GM18499 (cell line): ENCODE results near the gene WFIKKN2.

Experiments
- ATAC-seq: cut with Tn5 transposase; IDR thresholded peaks from one replicate; pipeline ENCODE4 v1.9.1; 2021; ENCODE audit warnings: moderate number of reproducible peaks; ENCODE audit not compliant: insufficient read depth, unreplicated experiment

WFIKKN2 gene

DNA sequence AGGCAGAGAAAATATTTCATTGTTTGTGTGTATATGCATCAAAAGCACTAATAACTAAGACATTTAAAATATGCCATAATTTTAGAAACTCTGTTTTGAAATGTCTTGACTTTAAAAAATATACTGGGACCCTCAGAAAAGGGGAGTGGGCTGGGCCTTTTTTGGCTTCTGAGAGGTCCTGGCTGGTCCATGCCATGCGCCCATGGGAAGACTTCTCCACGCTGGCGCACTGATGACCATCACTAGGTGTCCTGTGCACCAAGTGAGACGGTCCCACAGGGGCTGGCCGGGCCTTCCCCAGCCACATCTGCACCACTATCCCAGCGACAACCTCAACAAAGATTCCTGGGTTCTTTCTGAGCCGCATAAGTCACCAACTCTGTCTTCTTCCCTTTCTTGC is 27.0 kb upstream of the WFIKKN2 start:
- ATAC-seq, result no peak

DNA sequence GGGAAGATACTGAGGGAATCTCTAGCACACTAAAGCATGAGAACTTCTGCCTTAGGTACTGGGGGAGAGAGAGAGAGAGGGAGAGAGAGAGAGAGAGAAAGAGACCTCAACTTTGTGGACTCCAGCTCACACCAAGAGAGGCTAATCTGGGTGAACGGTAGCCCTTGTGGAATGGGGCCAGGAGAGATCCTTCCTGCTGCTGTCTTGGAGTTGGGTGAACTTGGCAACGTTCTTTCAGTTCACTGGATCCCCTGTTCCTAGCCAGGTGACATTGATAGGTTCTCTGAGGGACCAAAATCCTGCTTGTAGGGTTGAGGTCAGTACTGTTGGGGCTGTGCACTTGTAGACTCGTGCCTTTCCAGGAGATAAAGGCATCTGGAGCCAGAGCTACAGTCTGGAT is 26.5 kb upstream of the WFIKKN2 start:
- ATAC-seq, result no peak

DNA sequence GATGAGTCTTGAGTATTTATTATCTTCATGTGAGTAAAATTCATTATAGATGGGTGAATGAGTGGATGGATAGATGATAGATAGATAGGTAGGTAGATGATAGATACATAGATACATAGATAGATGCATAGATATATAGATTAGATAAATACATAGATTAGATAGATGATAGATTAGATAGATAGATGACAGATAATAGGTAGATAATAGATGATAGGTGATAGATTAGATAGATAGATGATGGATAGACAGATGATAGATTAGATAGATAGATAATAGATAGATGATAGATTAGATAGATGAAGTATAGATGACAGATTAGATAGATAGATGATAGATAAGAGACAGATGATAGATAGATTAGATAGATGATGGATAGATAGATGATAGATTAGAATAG is 21.8 kb upstream of the WFIKKN2 start:
- no peak for ATAC-seq

GRCh38 chr17:50815400-50815799 is 20.0 kb upstream of the WFIKKN2 start:
- ATAC-seq, result no peak

DNA sequence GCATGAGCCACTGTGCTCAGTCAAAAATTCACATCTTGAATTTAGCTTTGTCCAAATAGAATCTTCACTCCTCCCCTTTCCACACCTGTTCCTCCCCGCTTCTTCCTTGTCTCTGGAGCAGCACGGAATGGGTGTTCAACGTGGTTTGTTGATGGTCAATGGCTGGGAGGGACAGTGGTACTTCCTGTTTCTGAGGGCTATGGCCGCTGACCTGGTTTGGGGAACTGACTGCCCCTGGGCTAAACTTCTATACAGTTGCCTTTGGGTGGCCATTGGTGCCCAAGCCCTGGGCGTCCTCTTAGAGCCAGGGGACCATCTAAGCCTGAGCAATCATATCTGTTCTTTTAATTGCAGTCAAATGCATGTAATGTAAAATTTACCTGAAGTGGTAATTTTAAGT is 19.1 kb upstream of the WFIKKN2 start:
- ATAC-seq, result no peak

GRCh38 chr17:50816771-50817751 is 18.3 kb upstream of the WFIKKN2 start:
- no peak for ATAC-seq

DNA sequence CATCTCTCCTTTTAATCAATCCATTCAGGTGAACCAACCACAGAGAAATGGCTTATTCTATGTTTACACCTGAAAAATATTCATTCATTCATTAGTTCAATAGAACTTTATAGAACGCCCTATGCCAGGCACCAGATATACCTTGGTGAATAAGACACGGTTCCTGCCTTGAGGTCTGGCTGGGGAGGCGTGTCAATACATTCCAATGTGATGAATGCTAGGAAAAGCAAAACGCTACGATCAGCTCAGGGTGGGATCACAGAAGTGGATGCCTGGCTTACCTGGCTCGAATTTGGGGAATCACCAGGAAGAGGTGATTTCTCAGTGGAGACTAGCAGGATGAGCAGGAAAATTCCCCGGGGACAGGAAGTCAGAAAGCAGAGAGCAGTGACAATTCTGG is 17.5 kb upstream of the WFIKKN2 start:
- ATAC-seq, result no peak

DNA sequence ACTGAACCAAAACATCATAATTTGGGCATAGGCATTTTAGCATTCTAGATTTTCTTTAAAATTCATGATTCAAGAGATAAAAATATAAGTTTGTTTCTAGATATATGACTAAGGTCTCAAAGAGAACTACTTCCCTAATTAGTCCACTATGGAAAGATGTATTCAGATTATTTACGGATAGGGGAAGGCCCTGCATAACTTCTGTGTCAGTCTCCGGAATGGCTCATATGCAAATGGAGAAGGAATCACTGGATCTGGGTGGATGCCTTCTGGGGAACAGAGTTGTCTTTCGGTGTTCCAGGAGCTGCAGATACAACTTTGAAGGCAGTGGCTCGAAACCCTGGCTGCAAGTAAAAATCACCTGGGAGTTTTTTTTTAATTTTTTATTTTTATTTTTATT is 17.1 kb upstream of the WFIKKN2 start:
- no peak for ATAC-seq

- ATAC-seq, result no peak
These were observed 16.3 kb upstream of the WFIKKN2 start for GRCh38 chr17:50818921-50819657.

DNA sequence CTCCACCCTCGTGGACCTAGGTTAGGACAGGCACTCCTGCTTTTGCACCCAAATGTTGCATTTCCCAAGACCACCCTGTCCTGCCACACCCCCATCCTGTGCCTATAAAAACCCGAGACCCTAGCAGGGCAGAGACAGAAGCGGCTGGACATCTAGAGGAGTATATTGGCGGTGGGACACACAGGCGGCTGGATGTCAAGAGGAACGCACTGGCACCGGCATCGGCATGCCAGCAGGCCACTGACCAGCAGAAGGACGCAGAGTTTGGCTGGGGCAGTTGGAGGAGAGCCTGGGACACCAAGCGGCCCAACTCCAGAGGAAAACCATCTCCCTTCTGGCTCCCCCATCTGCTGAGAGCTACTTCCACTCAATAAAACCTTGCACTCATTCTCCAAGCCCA is 14.7 kb upstream of the WFIKKN2 start:
- no peak for ATAC-seq

DNA sequence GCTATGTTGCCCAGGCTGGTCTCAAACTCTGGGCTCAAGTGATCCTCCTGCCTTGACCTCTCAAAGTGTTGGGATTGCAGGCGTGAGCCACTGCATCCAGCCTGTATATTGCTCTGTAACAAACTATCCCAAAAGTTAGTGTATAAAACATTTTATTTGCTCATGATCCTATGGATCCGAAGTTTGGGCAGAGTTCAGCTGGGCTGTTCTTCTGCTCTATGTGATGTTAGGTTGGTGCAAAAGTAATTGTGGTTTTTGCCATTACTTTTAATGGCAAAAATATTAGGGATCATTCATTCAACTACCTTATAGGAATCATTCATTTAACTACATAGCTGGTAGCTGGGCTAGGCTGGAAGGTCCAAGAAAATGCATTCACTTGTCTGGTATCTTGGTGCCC is 12.8 kb upstream of the WFIKKN2 start:
- no peak for ATAC-seq

GRCh38 chr17:50824429-50824828 is 11.0 kb upstream of the WFIKKN2 start:
- ATAC-seq, result no peak

DNA sequence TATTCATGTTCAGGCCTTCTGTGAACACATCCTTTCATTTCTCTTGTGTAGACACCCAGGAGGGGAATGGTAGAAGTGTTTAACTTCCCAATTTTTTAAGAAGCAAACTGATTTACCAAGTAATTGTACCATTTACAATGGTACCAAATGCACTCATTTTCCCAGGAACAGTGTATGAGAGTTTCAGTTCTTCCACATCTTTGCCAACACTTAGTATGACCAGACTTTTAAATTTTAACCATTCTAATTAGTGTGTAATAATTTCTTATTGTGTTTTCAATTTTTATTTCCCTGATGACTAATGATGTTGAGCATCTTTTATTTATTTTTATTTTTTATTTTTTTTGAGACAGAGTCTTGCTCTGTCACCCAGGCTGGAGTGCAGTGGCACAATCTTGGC is 10.2 kb upstream of the WFIKKN2 start:
- no peak for ATAC-seq

DNA sequence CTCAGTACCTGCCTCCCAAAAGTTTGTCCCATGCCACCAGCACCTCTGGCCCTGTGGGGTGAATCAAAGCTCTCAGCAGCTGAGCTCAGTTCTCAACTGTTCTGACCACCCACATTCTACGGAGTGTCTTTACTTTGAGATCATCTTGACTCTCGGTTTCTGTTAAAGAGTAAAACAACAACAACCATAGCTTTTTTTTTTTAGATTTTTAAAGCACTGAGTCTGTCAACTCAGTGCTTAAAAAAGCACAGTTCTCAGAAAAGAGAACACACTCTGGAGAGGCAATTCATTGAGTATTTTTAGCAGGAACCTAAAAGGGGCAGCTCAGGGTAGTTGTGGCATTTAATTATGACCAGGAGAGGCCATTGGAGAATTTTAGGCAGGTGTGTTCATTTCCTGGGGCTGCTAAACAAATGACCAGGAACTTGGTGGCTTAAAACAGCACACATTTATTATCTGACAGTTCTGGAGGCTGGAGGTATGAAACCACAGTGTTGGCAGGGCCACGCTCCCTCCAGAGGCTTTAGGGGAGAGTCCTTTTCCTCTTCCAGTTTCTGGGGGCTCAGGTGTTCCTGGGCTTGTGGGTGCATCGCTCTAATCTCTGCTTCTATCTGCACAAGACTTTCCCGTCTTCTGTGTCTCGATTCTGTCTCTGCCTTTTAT is 6.7 kb upstream of the WFIKKN2 start:
- peak; percentile 54 for ATAC-seq

DNA sequence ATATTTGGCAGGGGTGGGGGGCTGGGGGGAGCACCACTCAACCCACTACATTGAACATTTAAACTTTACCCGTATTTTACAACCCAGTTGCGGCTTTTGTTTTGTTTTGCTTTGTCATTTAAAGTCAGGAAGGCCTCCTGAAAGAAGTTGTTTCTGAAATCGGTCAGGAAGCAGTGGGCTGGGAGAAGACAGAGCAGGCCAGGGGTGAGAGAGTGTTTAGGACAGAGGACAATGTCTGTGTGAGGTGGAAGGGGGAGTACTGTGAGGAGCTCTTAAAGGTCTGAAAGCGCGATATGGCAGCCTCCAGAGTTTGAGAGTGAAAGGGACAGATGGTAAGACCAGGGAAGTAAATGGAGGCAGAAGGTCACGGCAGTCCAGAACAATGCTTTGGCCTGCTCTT is 6.1 kb upstream of the WFIKKN2 start:
- ATAC-seq, result no peak

- no peak for ATAC-seq
These were observed 5.0 kb upstream of the WFIKKN2 start for GRCh38 chr17:50830352-50830751.

DNA sequence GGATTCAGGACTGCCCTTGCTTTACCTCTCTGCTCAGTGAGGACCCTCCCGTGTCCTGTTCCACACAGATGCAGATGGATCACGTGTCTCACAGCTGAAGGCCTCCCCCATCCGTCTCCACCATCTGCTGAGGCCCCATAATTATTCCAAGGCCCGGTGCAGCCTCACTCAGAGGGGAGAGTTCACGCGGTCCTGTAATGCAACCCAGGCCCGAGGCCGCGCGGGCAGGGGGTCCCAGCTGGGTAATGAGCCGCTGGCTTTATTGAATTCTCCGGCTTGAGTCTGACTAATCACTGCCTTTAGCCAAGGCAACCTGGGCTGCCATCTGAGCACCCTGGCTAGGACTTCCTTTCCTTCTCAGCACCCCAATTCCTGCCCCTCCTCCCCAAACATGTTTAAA is 4.4 kb upstream of the WFIKKN2 start:
- ATAC-seq, result no peak

GRCh38 chr17:50831471-50831928 is 3.9 kb upstream of the WFIKKN2 start:
- no peak for ATAC-seq

GRCh38 chr17:50832267-50832863 is 3.0 kb upstream of the WFIKKN2 start:
- no peak for ATAC-seq

DNA sequence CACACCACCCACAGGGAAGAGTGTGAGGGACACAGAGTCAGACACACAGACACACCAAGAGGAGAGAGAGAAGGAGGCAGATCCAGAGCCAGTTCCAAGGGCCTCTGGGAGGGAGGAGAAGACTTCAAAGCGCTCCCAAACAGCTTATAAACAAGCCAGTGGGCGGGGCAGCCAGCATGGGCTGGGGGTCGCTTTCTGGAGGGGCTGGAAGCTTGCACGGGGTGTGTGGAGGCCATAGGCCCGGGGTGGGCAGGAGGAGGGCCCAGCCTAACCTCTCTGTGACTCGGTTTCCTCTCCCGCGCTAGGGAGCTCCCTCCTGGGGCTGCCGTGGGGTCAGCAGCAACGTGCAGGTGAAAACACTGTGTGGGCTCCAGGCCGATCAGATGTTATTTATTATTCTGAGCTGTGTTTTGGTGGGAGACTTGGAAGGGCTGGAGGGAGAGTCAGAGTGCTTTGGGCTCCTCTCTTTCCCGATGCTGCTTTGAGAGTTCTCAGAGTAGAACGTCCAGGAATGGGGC is 2.5 kb upstream of the WFIKKN2 start:
- no peak for ATAC-seq
